Stromal cell of bone marrow (primary cell): Measurements from ENCODE around the gene RCSD1.

ENCODE experiments used
- DNase-seq: peaks from one replicate; pipeline ENCODE4 v3.0.0-alpha.2; 2012; ENCODE audit warnings: low read depth

Gene RCSD1

DNA sequence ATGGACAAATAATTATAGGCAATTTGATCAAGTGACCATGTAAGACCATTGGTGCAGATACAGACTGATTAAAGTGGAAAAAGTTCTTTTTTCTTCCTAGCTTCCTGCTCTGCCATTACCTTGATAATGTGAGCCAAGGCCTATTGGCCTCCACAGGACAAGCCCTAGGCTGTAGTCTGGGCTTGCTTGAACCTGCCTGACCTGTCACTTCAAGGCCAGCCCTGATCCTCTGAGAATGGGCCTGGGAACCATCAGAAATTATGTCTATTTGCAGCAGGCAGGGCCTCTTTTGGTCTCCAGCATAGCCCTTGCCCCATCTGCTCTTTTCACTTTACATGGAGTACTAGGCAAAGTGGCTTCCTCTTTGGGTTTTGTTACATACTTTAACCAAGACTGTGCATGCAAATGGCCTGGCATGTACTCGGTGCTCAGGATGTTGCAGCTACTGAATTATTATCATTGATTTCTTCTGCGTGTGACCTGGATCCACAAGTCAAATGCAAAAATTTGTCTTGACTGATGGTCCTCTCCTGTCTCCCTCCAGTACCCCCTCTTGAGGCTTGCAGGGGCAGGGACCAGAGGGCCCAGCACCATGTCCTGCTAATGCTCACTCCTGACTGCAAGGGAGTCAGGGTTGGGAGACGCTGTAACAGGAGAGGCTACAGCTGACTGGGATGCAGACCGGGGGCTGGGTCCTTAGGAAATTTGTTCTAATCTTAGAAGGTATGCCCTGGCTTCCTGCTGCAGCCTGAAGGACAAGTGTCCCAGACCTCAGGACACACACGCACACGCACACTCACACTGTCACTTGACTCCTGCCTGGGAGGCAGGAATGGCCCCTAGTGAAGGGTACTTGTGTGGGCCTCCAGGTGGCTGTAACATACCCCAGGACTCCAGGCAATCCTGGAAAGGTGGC lies 39.4 kb downstream of the RCSD1 start:
- DNase-seq: no peak

DNA sequence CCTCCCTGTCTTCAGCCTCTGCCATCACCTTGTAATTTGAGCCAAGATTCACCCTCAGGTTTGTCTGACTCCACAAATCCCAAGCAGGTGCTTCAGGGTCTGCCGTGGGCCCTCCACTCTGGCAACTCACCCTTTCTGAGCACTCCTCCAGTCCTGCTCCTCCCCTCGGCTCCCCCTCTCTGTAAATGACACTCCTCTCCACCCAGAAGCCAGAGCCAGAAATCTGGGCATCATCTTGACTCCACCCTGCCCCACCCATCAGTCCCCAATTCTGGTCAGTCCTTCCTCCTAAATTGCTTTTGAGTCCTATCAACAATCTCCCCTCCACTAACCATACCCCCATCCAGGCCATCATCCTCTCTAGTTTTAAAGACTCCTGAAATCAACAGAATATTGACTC lies 40.5 kb downstream of the RCSD1 start:
- no peak for DNase-seq

DNA sequence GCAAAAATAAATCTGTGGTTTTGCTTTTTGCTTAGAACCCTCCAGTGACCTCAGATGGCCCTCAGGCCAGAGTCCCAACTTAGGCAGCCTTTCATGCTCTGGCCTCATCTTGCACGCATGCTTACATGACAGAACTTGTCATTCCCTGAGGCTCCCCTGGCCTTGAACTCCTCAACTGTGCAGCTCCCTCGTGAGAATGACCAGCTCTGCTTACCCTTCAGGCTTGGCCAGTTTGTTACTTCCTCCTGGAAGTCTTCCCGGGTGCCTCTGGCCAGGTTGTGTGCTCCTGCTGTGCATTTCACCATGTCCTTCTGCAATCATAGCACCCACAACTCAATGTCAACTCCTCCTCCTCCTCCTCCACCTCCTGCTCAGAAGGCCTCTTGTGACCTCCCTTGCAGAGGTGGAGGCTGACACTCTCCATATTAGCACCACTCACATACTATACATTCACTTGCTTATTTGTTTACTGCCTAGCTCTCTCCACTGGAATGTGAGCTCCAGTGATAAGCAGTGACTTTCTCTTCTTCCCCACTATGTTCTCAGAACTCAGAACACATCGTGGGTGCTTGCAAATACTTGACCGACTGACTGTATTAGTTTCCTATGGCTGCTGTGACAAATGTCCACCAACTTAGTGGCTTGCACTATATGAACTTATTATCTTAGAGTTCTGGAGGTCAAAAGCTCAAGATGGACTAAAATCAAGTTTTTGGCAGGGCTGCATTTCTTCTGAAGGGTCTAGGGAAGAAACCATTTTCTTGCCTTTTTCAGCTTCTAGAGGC lies 41.9 kb downstream of the RCSD1 start:
- no peak for DNase-seq

DNA sequence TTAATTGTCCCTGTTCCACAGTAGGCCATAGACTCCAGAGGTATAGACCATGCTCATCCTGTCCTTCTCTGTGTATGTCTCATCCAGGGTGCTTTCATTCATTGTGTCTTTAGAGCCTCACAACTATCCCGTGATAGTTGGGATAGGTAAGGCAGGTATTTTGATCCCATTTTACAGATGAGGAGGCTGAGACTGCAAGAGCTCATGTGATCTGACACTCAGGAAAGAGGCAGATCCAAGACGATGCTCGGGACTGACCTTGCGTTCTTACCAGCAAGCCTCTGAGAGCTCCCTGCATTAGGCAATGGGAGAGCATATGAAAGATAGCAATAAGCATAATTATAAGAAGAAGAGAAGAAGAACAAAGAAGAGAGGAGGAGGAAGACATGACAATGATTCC lies 42.8 kb downstream of the RCSD1 start:
- no peak for DNase-seq

DNA sequence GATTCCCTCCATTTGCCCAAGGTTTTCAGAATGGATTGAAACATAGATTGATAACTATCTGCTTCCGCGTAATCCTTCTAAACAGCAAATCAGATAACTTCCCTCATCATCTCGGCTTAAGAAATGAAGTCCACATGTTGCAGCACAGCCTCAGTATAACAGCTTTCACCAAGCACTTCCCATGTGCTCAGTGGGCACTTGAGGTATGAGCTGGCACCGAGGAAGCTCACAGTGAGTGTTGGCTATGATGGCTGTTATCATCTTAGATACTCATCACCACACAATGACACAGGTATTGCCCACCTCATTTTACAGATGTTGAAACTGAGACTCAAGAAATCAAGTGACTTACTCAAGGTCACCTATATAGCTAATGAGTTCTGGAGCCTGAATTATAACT lies 43.2 kb downstream of the RCSD1 start:
- DNase-seq: no peak

DNA sequence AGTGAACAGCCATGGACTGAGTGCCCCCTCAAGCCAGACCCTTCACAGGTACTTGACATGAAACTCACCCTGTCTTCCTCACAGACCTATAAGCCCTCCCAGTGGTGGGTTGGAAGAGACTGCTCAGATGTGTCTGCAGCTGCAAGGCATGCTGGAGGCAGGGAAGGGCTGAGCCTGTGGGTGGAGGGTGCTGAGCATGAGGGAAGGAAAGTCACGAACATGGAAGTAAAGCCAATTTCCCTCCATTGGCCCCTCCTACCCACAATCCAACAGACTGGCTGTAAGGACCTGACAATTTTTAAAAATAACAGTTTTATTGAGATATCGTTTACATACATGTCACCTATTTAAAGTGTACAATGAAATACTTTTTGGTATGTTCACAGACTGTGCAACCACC lies 44.1 kb downstream of the RCSD1 start:
- no peak for DNase-seq

DNA sequence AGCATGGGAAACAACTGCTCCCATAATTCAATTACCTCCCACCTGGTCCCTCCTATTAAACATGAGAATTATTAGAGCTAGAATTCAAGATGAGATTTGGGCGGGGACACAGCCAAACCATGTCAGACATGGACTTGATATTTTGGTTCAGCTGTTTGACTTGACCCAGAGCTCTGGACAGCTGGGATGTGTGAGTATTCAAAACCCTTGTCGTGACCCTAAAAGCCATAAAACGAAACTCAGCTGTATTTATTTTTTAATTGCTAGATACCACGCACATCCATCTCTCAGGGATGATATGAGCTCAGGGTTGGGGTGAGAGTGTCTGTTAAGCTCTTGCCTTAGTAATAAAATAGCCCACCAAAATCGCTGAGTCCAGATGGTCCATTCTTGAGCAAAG lies 45.4 kb downstream of the RCSD1 start:
- no peak for DNase-seq

DNA sequence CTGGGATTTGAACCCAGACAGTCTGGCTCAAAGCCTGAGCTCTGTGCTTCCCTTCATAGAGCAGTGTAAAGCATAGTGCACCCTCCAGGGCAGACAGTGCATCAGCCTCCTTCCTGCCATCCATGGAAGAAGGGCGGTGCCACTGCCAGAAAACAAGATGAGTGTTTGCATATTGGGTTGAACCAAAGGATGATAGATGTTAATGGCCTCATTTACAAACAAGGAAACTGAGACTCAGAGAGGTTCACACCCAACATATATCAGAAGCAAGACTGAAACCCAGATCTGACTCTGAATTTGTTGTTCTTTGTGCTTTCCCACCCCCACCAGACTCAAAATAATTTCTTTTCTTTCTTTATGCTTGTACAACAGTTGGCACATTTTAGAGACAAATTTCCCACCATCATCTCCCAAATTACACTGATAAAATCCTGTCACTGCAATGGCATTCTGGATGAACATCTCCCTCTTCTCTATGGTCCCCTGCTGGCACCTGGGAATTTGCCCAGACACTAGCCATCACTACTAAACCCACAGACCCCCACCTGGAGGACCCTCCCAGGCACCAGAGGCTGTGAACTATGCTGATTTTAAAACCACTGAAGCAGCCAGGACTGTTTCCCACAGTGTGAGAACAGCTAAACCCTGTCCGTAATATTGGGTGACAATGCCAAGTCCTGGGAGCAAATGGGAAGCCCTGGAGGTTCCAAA lies 46.3 kb downstream of the RCSD1 start:
- DNase-seq: no peak

DNA sequence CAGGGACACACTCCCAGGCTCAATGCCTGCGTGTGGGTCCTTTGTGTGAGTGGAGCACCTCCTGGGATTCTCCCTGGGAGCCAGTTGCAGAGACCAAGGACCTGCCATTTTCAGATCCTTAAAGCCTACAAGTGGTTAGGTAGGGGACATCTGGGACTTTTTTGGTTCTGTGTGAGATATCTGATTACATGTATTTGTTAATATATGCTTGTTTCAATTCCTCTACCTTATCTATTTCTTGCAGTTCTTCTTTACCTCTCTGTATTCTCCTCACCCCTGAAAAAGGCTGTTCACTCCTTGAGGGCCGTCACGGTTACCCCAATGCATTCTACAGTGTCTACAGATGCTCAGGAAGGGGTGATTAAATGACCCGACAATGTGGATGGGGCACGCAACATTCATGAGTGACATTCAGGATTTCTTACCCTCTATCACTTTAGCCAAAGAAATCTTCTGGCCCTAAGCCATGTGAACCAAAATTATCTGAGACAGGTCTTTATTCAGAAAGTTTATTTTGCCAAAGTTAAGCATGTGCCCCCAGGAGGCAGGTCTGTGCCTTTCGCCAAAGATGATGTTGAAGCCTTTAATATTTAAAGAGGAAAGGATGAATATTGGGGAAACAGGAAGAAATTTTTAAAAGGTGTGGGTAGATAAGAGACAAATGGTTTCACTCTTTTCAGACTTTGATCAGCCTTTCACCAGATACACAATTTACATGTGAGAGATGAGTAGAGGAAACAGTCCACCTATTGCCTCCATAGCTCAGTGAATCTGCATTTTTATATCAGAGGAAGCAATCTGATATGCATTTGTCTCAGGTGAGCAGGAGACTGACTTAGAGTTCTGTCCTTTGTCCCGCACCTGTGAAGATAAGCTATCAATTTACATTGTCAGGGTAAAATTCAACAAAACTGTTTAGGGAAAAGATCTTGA lies 47.1 kb downstream of the RCSD1 start:
- no peak for DNase-seq

DNA sequence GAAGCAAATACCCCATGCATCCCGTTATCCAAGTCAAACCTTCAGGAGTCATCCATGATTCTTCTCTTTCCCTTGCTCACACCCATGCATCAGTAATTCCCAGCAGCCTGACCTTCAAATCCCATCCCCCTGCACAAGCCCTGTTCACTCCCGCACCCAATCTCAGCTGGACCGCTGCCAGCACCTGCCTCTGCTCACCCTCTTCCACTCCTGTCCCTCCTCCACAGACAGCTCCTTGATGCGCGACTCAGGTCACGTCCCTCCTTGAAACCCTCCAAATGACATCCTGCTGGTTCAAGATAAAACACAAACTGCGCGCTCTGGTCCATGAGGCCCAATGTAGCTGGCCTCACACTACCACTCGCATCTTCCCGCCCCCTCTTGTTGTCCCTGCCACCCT lies 48.4 kb downstream of the RCSD1 start:
- DNase-seq: no peak

DNA sequence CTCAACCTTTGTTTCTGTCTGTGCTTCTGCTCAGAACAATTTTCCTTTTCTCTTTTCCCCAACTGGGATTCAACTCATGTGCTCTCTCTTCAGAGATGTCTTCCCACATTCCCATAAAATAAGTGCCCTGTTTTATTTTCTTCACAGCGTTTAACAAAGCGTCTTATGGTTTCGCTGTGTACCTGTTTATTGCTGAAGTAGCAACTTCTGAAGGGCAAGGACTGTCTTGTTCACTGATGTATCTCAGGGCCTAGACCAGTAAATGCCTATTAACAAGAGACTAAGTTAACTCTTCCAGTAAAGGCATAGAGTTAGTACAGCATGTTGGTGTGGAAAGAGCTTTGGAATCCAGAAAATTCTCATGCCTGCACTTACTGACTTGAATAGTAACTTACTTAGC lies 48.8 kb downstream of the RCSD1 start:
- no peak for DNase-seq

DNA sequence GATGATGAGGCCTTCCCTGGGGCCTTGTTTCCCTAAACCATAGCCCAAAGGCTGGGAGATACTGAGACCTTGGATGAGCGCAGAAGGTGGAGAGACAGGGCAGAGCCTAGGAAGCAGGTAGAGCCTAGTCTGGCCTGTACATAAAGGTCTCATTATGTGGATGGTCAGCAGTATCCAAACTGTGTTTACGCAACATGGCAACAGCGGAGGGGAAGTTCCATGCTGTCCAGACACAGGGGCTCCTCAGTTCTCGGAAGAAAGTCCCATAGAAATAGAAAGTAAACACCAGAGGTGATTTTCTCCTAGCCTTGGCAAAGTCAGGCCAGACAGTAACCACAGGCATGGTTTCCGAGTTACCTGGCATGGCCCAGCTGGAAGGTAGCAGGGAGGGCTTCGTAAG lies 49.7 kb downstream of the RCSD1 start:
- DNase-seq: no peak

DNA sequence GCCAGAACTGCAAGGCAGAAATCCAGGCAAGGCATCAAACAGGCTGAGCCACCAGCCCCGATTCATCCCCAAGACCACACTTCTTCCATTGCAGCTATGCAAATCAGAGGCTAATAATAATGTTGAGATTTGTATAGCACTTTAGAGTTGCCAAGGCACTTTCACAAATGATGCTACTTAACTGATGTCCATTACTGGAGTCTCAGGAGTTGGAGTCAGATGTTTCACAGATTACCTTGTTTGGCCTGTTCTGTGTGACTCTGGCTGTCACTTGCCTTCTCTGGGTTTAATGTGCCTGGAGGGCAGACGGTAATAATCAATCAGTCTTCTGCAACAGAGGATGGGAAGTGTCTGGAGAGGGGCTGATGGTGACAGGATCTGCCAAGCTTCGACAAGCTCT lies 51.0 kb downstream of the RCSD1 start:
- DNase-seq: no peak

DNA sequence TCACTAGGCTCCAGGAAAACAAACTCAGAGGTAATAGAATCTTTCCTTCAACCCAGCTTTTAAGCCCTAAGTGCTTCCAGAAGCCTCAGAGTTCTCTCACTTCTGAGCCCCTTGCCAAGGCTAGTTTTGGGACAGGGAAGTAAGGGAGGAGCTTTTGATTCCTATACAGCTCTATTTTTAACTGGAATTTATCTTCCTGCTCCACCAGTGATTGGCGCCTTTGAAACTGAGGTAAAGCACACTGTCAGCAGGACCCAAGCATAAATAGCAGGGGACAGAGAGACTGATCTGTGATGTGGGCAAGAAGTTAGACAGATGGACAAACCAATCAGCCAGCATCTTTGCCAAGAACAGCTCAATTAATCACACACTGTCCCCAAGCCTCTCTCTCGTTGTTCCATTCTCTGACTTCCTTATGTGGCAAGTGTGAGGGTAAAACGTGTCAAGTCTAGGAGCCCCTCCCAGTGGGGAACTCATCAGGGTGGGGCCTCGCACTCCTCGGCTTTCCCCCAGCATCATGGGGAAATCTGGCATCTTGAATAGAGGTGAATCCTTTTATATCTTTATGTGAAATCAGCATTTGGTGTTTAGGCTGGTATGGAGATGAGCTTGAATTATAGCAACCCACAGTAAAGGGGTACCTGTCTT lies 51.5 kb downstream of the RCSD1 start:
- DNase-seq: no peak

DNA sequence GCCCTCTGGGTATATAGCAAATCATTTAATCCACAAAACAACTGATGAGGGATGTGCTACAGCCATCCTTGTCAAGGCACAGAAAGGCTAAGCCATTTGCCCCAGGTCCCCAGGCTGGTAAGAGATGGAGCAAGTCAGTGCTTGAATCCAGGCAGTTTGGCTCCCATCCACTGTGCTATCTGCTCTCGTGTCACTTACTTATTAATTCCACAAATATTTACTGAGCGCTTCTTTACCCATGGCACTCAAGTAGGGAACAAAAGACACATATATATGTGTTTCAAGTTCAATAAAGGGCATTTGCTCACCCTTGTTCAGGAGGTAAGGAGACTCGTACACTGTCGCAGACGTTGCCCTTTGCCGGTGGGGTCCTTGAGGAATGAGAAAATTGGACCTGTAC lies 53.2 kb downstream of the RCSD1 start:
- no peak for DNase-seq

DNA sequence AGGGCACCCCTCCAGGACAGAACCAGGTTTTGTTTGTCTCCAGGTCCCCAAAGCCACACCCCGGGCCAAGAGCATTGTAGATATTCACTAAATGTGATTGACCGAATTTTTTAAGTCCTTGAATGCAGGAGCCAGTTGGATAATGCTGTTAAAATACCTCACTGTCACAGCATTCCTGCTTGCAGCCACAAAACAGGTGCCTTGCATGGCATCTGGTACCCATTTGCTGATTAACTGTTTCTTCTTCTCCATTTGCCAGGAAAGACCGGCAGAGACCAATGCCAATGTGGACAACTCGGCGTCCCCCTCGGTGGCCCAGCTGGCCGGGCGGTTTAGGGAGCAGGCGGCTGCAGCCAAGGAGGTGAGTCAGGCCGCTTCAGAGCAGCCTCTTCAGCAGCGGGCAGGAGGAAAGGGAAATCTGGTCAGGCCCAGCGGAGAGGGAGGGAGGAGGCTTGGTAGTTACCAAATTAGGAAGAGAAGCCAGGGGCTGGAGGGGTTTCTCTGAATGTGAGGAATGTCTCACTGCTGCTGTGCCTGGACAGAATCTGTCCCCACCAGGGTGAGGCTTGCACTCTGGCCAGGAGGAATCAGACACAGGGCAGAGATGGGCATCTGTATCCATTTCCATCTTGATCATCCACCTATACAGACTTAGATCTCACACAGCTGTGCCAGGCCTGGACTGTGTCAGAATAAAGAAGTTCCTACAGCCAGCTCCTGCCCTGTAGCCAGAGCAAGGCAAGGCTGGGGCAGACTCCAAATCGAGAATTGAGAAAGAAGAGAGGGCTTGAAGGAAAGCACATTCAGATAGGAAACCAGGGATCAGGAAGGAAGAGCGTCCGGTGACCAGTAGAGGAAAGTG lies 53.8 kb downstream of the RCSD1 start:
- DNase-seq: no peak

DNA sequence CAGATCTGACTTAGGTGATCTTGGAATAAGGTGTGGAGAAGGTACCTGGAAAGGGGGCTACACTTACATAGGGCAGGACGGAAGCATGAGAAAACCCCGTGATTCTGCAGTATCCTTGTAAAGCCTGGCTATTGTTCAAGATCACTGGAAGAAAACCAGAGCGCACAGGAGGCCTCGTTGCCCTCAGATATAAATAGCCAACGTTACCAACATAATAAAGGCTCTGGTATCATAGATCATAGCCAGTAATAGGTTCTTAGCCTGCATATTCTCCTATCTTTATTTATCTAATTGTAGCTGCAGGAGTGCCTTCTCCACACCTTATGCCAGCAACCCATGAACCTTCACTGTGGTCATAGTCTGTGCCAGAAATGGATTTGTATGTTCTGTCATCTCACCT lies 55.8 kb downstream of the RCSD1 start:
- no peak for DNase-seq

DNA sequence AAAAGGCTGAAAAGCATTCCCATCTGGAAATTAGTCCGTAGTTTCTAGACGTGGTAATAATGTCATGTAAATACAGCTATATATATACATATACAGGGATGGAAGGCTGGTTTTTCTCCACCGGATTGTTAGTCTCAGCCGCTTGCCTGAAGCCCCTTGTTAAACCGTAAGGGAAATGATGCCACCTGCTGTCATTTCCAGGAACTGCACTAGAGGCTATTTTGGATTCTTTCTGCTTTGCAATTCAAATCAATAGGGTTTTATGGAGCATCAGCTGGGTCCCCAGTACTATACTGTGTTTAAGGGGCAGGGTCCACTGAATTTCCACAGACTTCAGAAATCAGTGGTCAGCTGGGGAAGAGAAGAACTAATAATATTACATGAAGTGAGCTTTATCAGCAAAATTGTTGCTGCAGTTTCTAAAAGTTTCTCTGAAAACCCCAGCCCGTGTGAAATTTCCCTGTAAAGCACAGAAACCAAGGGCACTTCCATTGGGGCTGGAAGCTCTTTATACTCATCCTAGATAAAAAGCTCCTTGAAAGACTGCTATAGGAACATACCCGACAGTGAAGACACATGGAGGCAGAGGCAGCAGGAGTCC lies 58.0 kb downstream of the RCSD1 start:
- peak; percentile 59 for DNase-seq

DNA sequence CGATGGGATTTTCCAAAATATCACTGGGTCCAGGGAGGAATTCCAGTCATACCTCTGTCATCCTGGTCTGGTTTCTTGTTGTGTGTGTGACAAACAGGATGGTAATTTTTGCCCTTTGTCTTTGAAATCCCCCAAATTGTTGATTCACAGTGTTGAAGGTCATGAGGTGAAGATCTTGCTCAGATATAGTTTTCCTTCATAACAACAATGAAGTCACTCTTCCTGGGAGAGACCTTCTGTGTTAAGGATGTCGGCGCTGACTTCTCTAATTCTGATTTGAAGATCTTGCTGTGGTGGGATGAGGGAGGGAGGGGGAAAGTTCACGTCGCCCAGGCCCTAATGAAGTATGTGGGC lies 59.5 kb downstream of the RCSD1 start:
- DNase-seq: no peak

DNA sequence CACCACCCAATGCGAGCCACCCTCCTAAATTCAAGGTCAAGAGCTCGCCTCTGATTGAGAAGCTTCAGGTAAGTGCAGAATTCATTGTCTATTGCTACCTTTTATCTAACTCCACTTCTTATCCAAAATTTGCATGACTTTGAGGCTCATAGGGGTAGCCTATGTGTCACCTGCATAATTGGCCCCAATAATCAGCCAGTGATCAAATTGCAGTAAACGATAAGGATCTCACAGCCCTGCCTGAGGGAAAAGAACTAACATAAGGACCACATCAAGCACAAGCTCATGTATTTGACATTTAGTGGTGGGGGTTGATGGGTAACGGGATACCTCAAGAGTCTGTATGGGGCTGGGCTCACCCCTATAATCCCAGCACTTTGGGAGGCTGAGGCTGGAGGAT lies 60.0 kb downstream of the RCSD1 start:
- DNase-seq: no peak
